GM23248 (cell line): ENCODE results near the gene SOSTDC1.

ENCODE experiments used
- EZH2 ChIP-seq: fragments of 200-600 bp; sonication (generic); IDR thresholded peaks from 2 replicates; pipeline ENCODE4 v1.6.1; 2018; ENCODE audit warnings: antibody characterized with exemption, mild to moderate bottlenecking; ENCODE audit not compliant: insufficient read depth, poor library complexity, severe bottlenecking
- EZH2phosphoT487 ChIP-seq: fragments of 200-600 bp; sonication (generic); IDR thresholded peaks from 2 replicates; pipeline ENCODE4 v1.6.1; 2018; ENCODE audit warnings: antibody characterized with exemption, moderate library complexity, mild to moderate bottlenecking, low read depth; ENCODE audit not compliant: insufficient read depth

GRCh38 chr7:16494551-16494950 lies 29.0 kb upstream of the SOSTDC1 start:
- TF ChIP-seq EZH2 (no peak), EZH2phosphoT487 (no peak)
